GM21786 (cell line): ENCODE measurements around the gene ZSCAN10.
A peak's percentile ranks its signal among the peaks of the same experiment; 100 is the strongest.

Experiments
- ATAC-seq: cut with Tn5 transposase; IDR thresholded peaks from one replicate; pipeline ENCODE4 v1.9.1; 2021; ENCODE audit not compliant: unreplicated experiment

ZSCAN10 gene

GRCh38 chr16:3112058-3112880, 13.2 kb upstream of the ZSCAN10 start, which contains the start of gene ZNF205:
Gene ZNF205, plus strand, starts transcription at chr16:3112586. Its CDS starts 845 bp downstream, at chr16:3113431.
- ATAC-seq, result no peak

DNA sequence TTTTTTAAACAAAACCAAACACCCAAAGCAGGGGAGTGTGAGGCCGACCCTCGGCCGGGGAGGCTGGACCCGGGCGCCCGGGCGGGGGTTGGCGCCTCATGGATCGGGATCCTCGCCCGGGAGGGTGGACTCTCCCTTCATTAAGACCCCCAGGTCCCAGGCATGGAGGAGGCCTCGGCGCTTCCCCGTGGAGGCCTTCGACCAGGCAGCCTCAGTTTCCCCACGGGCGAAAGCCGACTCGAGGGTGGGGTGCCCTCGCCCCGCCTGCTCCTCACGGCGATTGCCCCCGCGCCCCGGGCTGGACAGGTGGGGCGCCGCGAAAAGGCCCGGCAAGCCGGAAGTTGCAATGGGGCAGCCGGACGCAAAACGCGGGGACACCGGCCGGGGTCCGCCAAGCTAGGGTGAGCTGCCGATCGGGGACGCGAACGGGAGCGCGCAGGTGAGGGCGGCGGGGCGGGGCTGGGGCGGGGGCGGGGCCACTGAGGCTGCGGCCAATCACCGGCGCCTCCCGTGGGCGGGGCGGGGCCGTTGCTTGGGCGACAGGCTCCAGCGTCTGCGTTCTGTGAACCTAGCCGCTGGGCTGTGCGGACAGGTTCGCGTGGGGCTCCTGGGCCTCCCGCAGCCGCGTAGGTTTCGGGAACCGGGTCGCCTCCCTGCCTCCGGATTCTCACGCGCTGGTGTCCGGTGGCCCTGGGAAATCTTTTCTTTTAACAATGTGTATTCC, 7.3 kb upstream of the ZSCAN10 start:
- peak; percentile 77 for ATAC-seq

DNA sequence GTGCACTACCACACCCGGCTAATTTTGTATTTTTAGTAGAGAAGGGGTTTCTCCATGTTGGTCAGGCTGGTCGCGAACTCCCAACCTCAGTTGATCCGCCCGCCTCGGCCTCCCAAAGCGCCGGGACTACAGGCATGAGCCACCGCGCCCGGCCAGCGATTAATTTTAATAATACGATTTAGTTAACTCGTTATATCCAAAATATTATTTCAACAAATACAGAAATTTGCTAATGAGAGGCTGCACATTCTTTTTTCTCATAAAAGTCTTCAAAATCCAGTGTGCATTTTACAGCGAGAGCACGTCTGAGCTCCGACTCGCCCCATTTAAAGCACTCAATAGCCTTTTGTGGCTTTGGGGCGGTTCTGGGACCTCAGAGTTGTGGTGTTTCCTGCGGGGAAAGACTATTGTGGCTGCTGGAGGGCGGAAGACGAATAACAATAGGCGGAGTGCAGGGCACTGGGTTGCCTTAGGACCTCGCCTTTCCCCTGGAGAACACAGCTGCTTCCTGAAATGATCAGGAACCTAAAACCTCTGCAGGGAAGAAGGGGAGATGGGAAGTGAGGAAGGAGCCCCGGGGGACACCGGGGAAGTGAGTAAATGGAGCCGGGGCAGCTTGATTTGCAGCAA, 2.9 kb upstream of the ZSCAN10 start:
- no peak for ATAC-seq

DNA sequence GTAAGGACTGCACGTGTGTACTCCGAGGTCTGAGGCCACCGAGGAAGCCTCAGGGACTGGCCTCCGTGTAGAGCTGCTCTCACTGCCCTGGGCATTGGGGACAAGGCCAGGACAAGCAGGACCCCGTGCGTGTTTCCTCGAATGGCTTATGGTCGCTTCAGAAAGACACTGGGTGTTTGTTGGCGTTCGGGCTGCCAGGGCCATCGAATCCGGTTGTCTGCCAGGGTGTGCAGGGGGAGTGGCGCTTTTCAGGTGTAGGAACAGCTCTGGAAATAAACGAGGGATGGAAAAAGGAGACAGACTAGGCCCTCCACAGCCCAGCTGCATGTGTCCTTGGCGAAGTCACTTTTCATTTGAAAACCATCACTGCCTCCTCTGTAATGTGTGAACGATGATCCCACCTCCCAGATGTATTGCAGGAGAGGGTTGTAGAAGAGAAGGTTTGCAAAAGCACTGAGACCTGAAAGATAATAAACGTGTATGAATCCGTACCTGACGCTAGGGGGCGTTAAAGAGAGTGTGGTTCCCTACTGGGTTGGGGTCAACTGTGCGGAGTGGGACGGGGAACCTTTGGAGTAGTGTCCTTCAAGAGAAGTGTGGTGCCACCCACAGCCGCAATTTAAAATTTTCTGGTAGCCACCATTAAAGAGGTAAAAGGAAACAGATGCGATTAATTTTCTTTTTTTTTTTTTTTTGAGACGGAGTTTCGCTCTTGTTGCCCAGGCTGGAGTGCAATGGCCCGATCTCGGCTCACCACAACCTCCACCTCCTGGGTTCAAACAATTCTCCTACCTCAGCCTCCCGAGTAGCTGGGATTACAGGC, 2.1 kb upstream of the ZSCAN10 start:
- no peak for ATAC-seq

- no peak for ATAC-seq
These were observed 822 bp upstream of the ZSCAN10 start for GRCh38 chr16:3099732-3100499.

DNA sequence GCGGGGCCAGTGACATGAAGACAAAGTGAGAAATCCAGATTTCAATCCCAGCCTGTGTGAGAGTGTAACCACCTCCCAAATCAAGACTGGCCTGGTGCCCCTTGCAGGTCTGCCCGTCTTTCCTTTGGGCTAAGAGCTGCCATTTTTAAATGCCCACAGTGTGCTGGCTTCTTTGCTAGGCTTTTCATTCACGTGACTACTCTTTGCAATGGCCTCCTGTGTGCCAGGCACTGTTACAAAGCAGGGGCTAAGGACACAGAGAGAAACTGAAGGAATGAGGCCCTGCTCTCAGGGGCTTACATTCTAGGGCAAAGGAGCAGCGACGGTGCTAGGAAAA, 269 bp upstream of the ZSCAN10 start:
- ATAC-seq, result no peak

- no peak for ATAC-seq
These were observed 1.8 kb downstream of the ZSCAN10 start for GRCh38 chr16:3097266-3097665.

DNA sequence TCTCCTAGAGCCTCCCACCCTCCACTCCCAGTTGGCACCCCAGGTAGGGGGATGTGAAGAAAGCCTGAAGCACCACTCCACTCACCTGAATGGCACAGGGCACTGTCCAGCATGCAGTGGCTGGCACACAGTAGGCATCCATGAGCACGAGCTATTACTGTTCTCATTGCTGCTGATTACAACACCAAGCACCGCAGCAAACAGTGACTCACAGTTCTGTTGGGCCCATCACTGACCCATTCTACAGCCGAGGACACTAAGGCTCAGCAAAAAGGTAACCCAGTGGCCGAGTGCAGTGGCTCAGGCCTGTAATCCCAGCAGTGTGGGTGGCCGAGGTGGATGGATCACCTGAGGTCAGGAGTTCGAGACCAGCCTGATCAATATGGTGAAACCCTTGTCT, 2.7 kb downstream of the ZSCAN10 start:
- no peak for ATAC-seq

- peak; percentile 77 for ATAC-seq
These were observed 3.2 kb downstream of the ZSCAN10 start for GRCh38 chr16:3095869-3096268.

- ATAC-seq, result no peak
These were observed 4.6 kb downstream of the ZSCAN10 start for GRCh38 chr16:3094289-3095027.

GRCh38 chr16:3092501-3092941, 6.6 kb downstream of the ZSCAN10 start:
- ATAC-seq, result no peak

DNA sequence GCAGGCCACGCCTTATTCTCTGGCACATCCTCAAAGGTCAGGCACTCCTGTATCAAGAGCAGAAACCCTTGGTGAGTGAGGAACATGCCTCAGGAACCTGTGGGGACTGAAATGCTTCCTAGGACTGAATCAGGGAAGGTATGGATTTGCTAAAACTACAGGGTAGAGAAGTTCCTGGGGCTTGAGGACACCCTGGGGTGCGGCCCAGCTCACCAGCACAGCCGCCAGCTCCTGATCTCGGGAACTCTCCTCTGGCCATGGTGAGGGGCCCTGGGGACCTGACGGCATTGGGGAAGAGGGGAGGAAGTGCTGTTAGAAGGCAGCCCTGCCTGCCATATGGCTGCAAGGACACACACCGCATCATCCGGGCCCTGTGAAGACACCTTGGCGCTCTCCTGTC, 7.5 kb downstream of the ZSCAN10 start:
- no peak for ATAC-seq

GRCh38 chr16:3089717-3090592, 9.1 kb downstream of the ZSCAN10 start:
- ATAC-seq, result no peak

- no peak for ATAC-seq
These were observed 10.0 kb downstream of the ZSCAN10 start for GRCh38 chr16:3088925-3089716.

GRCh38 chr16:3088450-3088849, 10.6 kb downstream of the ZSCAN10 start:
- ATAC-seq, result no peak

DNA sequence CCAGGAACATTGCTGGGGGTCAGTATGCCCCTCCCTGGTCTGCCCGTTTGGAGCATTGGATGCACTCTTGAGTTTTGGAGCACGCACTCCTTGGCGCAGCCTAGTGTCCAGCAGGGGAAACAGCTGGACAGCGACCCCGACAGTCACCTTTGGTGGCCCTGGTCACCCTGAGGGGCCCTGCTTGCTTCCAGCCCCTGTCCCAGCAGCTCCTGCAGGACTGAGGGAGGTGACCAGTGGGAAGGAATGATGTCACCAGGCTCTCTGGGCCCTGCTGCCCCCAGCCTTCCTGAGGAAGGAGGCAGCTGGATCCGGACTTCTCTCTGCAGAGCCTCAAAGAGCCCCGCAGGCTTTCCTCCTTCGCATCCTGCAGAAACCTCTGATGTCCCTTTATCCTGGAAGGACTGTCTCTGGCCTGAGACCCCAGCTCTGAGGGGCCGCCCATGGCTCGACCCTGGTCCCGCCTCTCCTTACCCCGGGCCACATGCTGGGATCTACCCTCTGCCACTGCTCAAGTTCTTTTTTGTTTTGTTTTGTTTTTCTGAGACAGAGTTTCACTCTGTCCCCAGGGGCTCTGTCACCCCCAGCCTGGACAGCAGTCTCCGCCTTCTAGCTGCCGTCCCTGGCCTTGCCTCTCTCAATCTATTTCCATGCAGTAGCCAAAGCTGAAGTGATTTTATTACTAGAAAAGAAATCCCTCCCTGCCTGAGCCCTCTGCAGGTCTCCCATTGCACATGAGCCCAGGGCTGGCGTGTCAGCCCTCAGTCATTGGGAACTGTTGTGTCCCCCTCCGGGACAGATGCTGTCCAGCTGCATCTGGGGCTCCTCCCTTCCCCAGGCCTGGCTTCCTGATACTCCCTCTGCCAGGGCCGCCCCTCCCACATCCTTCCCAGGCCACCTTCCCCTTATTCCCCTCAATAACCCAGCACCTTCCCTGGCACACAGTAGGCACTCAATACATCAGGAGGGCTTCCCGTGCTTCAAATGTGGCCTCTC, 11.6 kb downstream of the ZSCAN10 start:
- ATAC-seq, result no peak
